ENCODE measurements around the gene KRT75.
"Not testable (repeated sequence)": the region's sequence is repeated elsewhere in the genome, so short reads cannot be mapped to it uniquely, and the experiment has no call there.

KRT75 gene

GRCh38 chr12:52423035-52423434 lies 11.1 kb downstream of the KRT75 start:
- DNase-seq (ENCODE audit: low read depth, low spot score), result no peak
- H3K4me3 ChIP-seq (ENCODE audit: low read length), result no peak overlapping the region

DNA sequence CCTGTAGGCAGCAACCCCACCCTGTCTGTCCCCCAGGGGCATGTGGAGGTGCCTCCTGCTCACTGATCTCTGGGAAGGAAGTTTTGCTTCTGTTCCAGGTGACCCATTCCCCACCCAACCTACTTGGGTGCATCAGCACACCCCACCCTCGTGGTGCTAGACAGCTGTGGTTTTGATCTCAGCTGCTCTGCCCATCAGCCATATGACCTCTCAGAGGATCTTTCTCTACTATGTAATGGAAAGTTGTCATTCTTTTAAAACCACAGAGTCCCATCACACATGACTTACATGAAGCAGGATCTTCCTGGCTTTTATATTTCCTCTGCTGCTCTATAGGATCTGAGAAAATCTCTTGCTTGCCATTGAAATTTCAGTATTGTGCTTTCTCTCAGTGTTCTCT lies 14.5 kb downstream of the KRT75 start:
- DNase-seq (ENCODE audit: low read depth, low spot score), result no peak
- H3K4me3 ChIP-seq (ENCODE audit: low read length), result no peak overlapping the region

DNA sequence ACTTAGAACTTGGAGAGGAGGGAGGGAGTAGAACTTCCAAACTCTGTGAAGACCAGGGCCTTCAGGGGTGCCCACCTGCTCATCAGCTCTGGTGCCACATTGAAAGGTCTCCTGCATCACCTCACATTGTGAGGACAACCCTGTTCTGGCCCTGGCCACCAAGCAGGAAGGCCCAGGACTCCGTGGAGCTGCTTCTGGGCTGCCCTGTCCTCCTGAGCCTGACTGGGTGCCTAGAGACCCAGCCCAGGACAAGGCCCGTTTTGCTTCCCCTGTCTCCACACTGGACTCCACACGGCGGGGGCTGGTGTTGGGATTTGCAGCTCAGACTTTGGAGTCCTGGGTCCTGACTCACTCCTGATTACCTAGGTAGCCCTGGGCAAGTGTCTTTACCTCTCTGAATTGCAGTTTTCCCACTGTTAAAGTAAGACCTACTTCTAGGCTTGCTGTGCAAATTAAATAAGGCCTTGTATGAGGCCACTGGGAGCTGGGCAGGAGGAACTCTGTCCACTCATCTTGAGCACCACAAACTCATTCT lies 15.5 kb downstream of the KRT75 start:
- no peak for DNase-seq (ENCODE audit: low read depth, low spot score)
- H3K4me3 ChIP-seq (ENCODE audit: low read length), result no peak overlapping the region

DNA sequence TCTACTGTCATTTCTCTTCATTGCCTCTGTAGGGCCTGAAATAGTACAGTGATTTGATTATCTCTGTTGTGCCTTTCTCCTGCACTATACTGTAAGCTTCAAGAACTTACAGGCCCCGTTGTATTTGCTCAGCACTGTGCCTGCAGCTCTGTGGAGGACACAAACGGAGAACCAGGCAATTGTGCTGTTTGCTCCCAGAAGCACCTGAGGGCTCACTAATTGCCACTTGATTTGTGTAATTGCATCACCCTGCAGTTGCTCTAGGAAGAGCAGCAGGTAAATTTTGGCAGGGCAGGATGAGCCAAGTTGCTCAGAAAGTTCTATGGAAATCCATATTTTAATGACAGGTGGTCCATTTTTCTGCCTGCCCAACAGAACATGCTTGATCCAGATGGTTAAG lies 16.4 kb downstream of the KRT75 start:
- no peak for DNase-seq (ENCODE audit: low read depth, low spot score)
- no peak overlapping the region for H3K4me3 ChIP-seq (ENCODE audit: low read length)

DNA sequence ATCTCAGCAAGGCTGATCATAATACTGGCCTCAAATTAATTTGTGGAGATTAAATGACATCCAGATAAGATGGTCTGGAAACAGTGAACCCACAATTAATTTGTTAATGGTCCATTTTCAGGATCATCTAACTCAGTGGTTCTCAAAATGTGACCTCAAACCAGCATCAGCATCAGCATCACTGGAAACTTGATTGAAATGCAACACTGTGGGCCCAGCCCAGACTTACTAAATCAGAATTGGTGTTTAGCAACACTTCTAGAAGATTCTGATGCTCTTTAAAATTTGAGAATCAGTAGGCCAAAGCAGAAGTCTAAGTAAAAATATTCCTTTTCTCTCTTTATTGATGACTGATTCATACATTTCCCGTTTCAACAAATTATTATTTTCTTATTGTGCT lies 17.4 kb downstream of the KRT75 start:
- H3K4me3 ChIP-seq (ENCODE audit: low read length), result no peak overlapping the region
- DNase-seq (ENCODE audit: low read depth, low spot score), result no peak

DNA sequence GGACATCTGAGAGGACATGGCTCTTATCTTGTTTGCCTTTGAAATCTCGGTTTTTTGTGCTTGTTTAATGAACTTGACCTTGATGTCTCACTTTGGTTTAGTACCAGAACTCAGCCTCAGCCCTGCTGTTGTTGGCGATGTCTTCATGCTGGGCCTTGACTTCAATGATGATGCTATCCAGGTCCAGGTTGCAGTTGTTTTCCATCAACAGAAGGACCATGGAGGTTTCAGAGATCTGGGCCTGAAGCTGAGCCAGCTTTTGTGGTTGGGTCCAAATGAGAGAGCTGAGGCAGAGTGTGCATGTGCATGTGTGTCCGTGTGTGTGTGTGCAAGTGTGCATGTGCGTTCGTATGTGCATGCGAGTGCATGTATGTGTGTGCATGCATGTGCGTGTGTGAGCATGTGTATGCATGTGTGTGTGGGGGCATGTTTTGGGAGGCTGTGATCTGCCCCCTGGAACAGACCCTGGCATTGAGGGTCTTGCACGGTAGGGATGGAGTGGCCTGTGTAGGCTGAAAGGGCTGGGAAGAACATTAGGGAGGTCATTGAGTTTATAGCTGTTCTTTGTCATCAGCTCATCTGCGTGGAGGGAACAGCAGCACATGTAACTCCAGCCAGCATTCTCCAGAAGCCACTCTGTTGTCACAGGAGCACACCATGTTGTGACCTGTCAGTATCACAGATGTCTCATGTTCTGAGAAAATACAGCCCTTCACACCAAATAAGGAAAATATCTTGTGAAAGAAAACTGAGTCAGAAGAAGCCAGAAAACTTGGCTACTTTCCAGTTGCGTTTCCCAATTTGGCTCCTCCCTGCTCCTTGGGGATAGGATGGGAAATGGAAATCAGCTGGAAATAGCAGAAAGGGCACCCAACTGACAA lies 18.1 kb downstream of the KRT75 start:
- DNase-seq (ENCODE audit: low read depth, low spot score), result no peak
- no peak overlapping the region for H3K4me3 ChIP-seq (ENCODE audit: low read length)

DNA sequence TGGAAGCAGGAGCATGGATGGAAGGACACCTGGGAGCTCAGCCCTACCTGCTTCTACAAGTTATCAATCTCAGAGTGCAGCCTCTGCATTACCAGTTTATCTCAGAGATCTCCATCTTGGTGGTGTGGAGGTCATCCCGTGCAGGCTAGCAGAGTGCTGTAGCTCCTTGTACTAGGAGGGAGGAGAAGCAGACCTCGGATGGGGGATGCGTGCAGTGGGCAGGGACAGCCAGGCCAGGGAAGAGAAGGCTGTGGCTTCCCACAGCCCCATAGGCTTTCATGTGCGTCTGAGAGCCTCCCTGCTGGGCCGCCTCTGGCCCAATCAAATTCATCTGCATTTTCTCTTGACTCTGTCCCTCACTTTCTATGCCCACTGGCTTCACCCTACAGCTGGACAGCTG lies 19.2 kb downstream of the KRT75 start:
- DNase-seq (ENCODE audit: low read depth, low spot score), result no peak

DNA sequence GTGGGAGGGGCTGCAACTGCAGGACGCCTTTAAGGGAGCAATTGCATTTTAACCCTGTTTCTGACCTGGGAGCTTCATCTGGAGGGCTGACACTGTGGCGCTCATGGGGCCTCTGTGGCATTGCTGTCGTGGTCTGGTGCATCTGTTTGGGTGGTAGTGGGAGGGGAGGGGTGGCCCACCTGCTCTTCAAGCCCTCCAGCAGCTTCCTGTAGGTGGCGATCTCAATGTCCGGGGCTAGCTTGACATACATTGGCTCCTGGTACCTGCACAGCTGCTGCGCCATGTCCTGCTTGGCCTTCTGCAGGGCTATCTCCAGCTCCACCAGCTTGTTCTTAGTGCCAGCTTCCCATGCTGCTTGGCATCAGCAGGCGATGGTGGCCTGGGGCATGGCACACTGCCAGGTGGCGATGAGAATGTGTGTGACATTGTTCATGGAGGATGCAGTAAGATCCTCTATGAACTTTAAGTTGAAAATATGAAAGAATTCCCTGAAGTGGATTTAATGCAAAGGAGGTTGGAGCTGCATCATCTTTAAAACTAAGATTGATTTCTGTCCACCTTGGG lies 20.3 kb downstream of the KRT75 start:
- H3K4me3 ChIP-seq (ENCODE audit: low read length), result no peak overlapping the region
- DNase-seq (ENCODE audit: low read depth, low spot score), result no peak

More for the DNA sequence above, 19.2 kb downstream of the KRT75 start:
- H3K4me3 ChIP-seq (ENCODE audit: low read length), result no peak overlapping the region

DNA sequence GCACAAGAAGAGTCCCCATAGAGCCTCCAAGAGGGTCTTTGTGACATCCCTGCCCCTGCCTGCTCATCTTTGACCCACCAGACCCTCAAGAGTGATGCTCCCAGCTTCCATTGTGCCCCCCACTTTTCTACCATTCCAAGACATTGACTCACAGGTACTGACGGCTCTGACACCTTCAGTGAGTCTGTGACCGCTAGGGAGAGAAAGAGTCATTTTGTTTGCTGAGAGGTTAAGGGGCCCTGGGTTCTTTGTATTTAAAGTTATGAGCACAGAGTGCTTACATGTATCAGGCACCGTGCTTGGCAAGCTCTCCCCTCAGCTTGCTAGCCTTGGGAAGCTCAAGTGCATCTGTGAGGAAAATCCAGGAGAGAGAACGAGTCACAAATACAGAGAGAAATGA lies 21.0 kb downstream of the KRT75 start:
- H3K4me3 ChIP-seq (ENCODE audit: low read length), result no peak overlapping the region
- DNase-seq (ENCODE audit: low read depth, low spot score), result no peak

DNA sequence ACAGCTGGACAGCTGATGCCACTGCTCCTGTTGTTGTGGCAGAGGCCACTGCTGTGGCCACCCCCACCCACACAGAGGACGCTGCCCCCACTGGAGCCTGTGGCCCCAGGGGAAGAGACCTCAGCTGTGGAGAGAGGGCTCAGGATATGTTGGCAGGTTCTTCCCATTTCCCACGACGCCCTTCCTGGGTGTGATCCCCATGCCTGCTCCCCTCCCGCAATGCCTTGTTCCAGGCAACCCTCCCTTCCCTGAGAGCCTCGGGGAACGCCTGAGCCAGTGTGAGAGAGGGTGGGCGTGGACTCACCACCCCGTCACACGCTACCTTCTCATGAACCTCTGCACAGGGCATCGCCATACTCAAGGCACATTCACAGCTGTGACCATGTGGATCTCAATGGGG lies 22.4 kb downstream of the KRT75 start:
- no peak for DNase-seq (ENCODE audit: low read depth, low spot score)
- no peak overlapping the region for H3K4me3 ChIP-seq (ENCODE audit: low read length)

GRCh38 chr12:52410589-52411248 lies 23.5 kb downstream of the KRT75 start:
- H3K4me3 ChIP-seq (ENCODE audit: low read length); DNase-seq (ENCODE audit: low read depth, low spot score): not testable (repeated sequence)

- no peak overlapping the region for H3K4me3 ChIP-seq (ENCODE audit: low read length)
- DNase-seq (ENCODE audit: low read depth, low spot score), result no peak
These were observed 26.3 kb downstream of the KRT75 start for GRCh38 chr12:52407918-52408317.

- no peak for DNase-seq (ENCODE audit: low read depth, low spot score)
- no peak within 1 kb of the TSS for H3K4me3 ChIP-seq (ENCODE audit: low read length)
These were observed 28.2 kb downstream of the KRT75 start, which contains the start of gene KRT82 for GRCh38 chr12:52405922-52406385. TSS of gene KRT82 (minus strand) at chr12:52406335. CDS start at chr12:52406277, 58 bp downstream.

- no peak for DNase-seq (ENCODE audit: low read depth, low spot score)
- no peak overlapping the region for H3K4me3 ChIP-seq (ENCODE audit: low read length)
These were observed 29.2 kb downstream of the KRT75 start for GRCh38 chr12:52404951-52405350.

DNA sequence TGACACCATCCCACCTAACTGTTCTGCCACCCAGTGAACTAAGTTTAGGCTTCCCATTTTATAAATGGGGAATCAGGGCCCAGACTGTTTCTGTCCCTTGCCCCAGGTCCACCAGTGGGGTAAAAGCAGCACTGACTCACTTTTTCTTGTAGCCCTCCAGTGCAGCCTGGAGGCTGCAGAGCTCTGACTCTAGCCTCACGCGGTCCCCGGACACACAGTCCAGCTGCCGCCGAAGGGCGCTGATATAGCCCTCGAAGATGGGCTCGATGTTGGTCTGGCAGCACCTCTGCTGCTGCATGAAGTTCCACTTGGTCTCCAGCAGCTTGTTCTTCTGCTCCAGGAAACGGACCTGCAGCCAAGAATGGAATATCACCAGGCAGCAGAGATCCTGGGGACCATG lies 30.6 kb downstream of the KRT75 start:
- no peak for DNase-seq (ENCODE audit: low read depth, low spot score)
- H3K4me3 ChIP-seq (ENCODE audit: low read length), result no peak overlapping the region

GRCh38 chr12:52402873-52403540 lies 31.2 kb downstream of the KRT75 start:
- H3K4me3 ChIP-seq (ENCODE audit: low read length), result no peak overlapping the region

GRCh38 chr12:52402377-52402776 lies 31.8 kb downstream of the KRT75 start:
- H3K4me3 ChIP-seq (ENCODE audit: low read length), result no peak overlapping the region
- no peak for DNase-seq (ENCODE audit: low read depth, low spot score)

More at GRCh38 chr12:52402873-52403540, 31.2 kb downstream of the KRT75 start:
- DNase-seq (ENCODE audit: low read depth, low spot score), result no peak

DNA sequence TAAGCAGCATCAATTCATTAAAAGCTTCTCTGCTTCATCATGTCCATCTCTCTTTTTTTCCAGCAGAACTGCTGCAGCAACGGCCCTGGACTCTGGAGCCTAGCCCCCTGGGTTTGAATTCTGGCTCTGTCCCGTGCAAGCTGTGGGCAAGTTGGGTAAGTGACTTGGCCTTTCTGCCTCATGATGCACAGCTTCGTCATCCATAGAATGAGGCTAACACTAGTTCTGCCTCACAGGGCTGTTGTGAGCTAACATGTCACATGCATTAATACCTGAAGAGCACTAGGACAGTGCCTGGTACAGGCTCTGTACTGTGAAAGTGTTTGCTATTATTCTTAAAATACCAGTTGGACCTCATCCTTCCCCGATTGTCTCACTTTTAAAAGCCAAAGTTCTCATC lies 32.2 kb downstream of the KRT75 start:
- H3K4me3 ChIP-seq (ENCODE audit: low read length), result no peak overlapping the region
- DNase-seq (ENCODE audit: low read depth, low spot score), result no peak

- DNase-seq (ENCODE audit: low read depth, low spot score), result no peak
- H3K4me3 ChIP-seq (ENCODE audit: low read length), result no peak overlapping the region
These were observed 32.6 kb downstream of the KRT75 start for GRCh38 chr12:52401526-52401925.

All from Jurkat, Clone E6-1 (cell line).